ENCODE results near the gene STK25.

DNA sequence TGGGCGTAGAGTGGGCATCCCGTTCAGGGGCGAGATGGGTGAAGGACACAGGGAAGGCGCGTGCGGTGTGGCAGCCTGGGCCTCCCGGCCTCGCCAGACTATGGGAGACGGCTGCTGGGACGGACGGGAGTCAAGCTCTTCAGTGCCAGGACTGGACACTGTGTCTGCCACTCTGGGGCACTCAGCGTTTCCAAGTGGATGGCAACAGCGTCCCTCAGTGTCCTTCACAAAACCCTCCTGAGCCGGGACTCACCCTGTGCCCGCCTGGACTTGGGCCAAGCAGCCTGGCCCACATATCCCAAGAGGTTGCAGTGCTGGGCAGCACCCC lies 33.9 kb upstream of the STK25 start:
- TF ChIP-seq, protein P1, sequence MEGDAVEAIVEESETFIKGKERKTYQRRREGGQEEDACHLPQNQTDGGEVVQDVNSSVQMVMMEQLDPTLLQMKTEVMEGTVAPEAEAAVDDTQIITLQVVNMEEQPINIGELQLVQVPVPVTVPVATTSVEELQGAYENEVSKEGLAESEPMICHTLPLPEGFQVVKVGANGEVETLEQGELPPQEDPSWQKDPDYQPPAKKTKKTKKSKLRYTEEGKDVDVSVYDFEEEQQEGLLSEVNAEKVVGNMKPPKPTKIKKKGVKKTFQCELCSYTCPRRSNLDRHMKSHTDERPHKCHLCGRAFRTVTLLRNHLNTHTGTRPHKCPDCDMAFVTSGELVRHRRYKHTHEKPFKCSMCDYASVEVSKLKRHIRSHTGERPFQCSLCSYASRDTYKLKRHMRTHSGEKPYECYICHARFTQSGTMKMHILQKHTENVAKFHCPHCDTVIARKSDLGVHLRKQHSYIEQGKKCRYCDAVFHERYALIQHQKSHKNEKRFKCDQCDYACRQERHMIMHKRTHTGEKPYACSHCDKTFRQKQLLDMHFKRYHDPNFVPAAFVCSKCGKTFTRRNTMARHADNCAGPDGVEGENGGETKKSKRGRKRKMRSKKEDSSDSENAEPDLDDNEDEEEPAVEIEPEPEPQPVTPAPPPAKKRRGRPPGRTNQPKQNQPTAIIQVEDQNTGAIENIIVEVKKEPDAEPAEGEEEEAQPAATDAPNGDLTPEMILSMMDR (IDR thresholded peaks at IDR 0.05; ENCODE audit: insufficient read depth, low read length, poor library complexity, severe bottlenecking): no peak
- TF ChIP-seq EZH2phosphoT487 (conservative IDR thresholded peaks at IDR 0.05; ENCODE audit: low read length): no peak
